ENCODE results near the gene METTL22.

The METTL22 gene

GRCh38 chr16:8614435-8615029 is 7.0 kb upstream of the METTL22 start:
- DNase-seq (ENCODE audit: extremely low read depth, low read depth) = no peak
- TF ChIP-seq, protein P1, sequence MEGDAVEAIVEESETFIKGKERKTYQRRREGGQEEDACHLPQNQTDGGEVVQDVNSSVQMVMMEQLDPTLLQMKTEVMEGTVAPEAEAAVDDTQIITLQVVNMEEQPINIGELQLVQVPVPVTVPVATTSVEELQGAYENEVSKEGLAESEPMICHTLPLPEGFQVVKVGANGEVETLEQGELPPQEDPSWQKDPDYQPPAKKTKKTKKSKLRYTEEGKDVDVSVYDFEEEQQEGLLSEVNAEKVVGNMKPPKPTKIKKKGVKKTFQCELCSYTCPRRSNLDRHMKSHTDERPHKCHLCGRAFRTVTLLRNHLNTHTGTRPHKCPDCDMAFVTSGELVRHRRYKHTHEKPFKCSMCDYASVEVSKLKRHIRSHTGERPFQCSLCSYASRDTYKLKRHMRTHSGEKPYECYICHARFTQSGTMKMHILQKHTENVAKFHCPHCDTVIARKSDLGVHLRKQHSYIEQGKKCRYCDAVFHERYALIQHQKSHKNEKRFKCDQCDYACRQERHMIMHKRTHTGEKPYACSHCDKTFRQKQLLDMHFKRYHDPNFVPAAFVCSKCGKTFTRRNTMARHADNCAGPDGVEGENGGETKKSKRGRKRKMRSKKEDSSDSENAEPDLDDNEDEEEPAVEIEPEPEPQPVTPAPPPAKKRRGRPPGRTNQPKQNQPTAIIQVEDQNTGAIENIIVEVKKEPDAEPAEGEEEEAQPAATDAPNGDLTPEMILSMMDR (IDR thresholded peaks at IDR 0.05; ENCODE audit: low read depth, low read length) = no peak

- TF ChIP-seq, protein P1 (IDR thresholded peaks at IDR 0.05; ENCODE audit: low read depth, low read length) = no peak
- no peak for DNase-seq (ENCODE audit: extremely low read depth, low read depth)
These were observed 1.7 kb upstream of the METTL22 start for GRCh38 chr16:8619671-8620370.

GRCh38 chr16:8620535-8620934 is 963 bp upstream of the METTL22 start:
- TF ChIP-seq, protein P1 (IDR thresholded peaks at IDR 0.05; ENCODE audit: low read depth, low read length) = no peak

DNA sequence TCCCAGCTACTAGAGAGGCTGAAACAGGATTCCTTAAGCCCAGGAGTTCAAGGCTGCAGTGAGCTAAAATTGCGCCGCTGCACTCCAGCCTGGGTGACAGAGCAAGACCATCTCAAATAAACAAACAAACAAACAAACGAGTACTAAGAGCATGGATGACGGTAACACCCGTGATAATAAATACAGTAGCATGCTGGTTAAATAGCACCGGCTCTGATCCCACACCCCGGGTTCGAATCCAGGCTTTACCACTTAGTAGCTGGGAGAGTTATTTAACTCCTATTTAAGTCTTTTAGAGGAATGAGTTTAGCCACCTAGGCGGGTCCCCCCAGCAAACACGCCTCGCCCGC is 301 bp upstream of the METTL22 start:
- TF ChIP-seq, protein P1 (IDR thresholded peaks at IDR 0.05; ENCODE audit: low read depth, low read length) = no peak
- no peak for DNase-seq (ENCODE audit: extremely low read depth, low read depth)

More at GRCh38 chr16:8620535-8620934, 963 bp upstream of the METTL22 start:
- DNase-seq (ENCODE audit: extremely low read depth, low read depth) = no peak

- TF ChIP-seq, protein P1 (IDR thresholded peaks at IDR 0.05; ENCODE audit: low read depth, low read length) = no peak
- no peak for DNase-seq (ENCODE audit: extremely low read depth, low read depth)
These were observed 788 bp downstream of the METTL22 start for GRCh38 chr16:8622315-8622656.

- no peak for DNase-seq (ENCODE audit: extremely low read depth, low read depth)
- TF ChIP-seq, protein P1 (IDR thresholded peaks at IDR 0.05; ENCODE audit: low read depth, low read length) = no peak
These were observed 2.1 kb downstream of the METTL22 start for GRCh38 chr16:8623634-8624033.

- TF ChIP-seq, protein P1 (IDR thresholded peaks at IDR 0.05; ENCODE audit: low read depth, low read length) = no peak
- no peak for DNase-seq (ENCODE audit: extremely low read depth, low read depth)
These were observed 4.1 kb downstream of the METTL22 start for GRCh38 chr16:8625491-8626087.

Measured in AG09319 (cell line).